GM18951 (cell line): Measurements from ENCODE around the gene SLC6A6.

Experiments used
- POLR2A ChIP-seq: IDR thresholded peaks from 4 replicates; pipeline ENCODE4 v1.6.1; 2011; ENCODE audit warnings: mild to moderate bottlenecking; ENCODE audit not compliant: insufficient read length, insufficient read depth; ENCODE audit errors: extremely low read depth
- in situ Hi-C: fragments of 300-500 bp; cut with MboI; formaldehyde crosslinking; loops from one replicate; pipeline ENCODE4 v1.12.0; 2022; ENCODE audit warnings: low sequenced_read_pairs, mixed read lengths, inconsistent platforms; ENCODE audit not compliant: unreplicated experiment

SLC6A6 gene

DNA sequence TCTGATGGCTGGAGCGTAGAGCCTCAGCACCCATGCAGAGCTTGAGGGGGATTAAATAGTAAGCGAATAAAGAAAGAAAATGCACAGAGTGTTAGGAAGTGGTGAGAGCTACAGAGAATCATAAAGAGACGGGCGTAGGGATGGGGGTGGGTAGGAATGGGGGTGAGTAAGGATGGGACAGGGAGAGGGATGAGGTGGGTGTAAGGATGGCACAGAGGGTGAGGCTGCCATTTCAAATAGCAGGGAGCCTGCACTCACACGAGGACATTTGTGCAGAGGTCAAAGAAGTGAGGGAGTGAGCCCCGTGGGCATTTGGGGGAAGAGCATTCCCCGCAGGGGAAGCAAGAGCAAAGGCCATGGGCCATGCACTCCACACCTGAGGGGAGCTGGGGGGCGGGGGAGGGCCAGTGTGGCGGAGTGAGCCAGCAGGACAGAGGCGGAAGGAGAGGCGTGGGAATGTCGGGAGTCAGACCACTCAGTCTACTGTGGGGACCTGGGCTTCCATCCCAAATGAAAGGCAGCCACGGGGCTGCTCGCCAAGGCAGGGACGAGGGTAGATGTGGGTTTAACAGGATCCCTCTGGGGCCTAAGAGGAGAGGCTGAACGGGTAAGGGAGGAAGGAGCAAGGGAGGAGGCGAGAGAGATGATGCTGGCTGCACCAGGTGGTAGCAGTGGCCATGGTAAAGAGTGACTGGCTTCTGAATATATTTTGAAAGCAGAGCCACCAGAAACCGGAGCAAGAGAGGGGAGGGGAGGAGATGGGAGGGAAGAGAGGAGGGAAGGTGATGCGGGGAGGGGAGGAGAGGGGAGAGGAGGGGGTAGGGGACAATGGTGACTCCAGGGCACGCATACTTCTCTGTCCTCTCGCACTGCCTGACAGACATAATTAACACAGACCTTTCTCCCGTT is 35.2 kb upstream of the SLC6A6 start:
- in situ Hi-C loops: no loop called here
- TF ChIP-seq POLR2A: no peak

DNA sequence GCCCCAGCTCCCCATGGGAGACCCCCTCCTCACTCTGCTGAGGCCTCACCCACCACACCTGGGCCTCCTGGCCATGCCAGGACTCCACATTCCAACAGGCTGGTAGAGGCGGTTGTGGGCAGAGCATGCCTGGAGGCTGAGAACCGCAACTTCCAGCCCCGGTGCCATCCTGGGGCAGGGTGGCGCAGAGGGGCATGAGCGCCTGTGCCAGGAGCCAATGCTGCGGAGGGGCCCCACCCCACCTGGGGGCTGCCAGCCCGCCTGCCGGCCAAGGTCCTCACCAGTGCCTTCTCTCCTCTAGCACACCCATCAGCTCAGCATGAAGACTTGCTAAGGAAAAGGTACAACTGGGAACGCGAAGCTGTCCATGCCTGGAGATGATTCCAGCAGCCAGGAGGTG is 34.3 kb upstream of the SLC6A6 start:
- in situ Hi-C loops: no loop called here
- TF ChIP-seq POLR2A: no peak

DNA sequence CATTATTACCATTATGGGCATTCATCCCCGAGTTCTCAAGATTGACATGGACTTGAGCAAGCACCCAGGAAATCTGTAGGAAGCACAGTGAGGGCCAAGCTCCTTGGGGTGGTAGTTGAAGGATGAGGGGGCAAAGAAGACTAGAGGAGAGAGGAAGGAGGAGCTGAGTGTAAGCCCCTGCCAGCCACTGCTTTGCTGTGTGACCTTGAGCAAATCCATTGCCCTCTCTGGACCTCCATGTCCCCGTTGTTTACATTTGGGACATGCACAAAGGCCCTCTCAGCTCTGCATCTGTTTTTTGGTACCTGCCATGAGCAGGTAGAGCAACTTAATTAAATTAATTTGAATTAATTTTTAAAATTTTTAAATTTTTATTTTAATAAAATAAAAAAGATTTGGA is 33.5 kb upstream of the SLC6A6 start:
- in situ Hi-C loops: no loop called here
- TF ChIP-seq POLR2A: no peak

DNA sequence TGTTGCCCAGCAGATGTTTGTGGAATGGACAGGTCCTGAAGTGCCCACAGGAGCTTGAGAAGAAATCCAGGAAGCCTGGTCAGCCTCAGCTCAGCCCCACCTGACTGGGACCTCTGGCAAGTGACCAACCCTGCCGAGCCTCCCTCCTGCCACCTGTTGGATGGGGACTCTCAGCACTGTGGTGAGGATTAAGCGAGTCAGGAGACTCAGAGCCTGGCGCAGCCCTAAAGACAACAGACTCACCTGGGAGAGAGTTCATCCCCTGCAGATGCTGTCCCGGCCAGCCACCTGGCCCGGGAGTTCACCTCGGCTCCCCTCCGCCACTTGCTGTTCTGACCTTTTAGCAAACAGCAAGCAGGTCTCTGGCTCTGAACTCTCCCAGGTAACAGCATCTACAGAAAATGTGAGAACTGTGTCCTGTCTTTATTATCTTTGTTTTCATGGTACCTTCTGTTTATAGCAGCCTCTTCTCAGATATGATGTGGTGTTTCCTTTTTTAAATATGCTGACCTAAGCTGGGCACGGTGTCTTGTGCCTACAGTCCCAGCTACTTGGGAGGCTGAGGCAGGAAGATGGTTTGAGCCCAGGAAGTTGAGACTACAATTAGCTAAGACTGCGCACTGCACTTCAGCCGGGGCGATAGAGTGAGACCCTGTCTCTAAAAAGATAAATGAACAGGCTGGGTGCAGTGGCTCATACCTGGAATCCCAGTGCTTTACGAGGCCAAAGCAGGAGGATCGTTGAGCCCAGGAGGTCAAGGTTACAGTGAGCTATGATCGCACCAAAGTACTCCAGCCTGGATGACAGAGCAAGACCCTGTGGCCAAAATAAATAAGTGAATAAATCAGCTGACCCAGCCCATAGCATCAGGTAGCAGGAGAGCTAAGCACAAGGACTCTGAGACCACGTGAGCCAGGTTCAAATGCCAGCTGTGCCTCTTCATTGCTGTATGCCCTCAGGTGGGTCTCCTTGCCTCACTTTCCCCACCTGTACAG is 32.4 kb upstream of the SLC6A6 start:
- in situ Hi-C loops: no loop called here
- no peak for TF ChIP-seq POLR2A

DNA sequence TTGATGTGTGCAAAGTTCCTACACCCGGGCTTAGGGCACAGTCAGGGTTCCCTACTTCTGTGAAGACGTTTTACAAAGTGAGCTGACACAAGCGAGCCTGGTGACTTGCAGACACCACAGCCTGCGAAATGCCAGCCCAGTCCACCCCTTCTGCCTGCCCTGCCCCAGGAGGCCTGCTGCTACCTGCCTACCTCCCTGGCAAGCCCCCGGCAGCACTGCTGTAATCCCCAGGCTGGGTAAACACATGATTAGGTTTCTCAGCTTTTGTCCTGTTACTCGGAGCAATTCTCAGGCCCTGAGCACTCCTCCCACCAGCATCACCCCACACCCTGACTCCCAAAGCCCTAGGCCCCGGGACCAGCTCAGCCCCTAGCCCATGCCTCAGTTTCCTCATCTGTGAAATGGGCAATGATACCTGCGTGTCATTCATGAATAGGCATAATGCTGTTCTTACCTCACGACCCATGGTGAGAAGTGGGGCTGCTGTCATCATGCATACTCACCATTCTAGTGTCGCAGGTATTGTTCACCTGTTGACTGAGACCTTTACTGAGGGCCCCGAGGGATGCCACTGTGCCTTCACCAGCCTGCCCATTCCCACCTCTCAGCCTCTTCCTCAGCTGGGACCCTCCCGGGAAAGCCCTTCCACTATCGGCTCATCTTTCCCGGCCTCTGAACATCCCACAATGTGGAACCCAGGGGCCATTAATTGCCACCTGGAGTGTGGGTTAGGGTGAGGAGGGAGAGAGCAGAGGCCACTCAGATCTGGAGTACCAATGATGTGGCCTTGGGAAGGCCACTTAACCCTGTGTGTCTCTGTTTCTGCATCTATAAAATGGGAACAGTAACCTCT is 31.5 kb upstream of the SLC6A6 start:
- in situ Hi-C loops: no loop called here
- TF ChIP-seq POLR2A: no peak

DNA sequence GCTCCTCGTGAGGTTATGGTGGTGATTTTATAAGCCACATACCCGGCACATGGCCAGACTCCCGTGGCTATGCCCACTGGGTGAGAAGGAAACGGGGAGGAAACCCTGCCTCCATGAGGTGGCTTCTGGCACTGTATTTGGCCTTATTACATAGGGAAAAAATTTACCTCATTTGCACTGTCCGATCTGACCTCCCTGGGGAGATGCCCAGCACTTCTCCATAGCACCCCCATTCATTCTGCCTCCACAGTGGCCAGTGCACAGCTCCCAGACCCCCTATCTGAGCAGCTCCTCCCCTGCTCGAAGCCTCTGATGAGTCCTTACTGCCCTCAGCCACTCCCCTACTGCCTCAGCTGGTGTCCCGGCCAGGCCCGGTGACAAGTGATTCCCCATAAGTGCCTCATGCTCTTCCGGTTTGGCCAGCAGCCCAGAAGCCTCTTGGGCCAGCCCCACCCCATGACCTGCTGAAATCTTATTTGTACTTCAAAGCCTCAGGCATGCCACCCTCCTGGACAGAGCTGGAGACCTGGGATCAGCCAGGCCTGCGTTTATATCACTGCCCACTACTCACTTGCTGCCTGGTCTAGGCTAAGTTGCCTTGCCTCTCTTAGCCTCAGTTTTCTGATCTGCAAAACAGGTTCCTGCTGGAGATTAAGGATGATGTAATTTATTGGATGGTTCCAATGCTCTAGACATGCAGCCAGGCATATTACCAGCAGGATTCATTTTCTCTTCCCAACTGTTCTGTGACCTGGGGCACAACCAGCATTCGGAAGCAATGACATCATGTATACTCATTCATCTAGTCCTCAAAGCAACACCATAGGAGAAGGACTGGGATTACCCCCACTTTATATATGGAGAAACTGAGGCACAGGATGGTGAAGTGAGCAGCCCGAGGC is 30.6 kb upstream of the SLC6A6 start:
- in situ Hi-C loops: no loop called here
- TF ChIP-seq POLR2A: no peak

DNA sequence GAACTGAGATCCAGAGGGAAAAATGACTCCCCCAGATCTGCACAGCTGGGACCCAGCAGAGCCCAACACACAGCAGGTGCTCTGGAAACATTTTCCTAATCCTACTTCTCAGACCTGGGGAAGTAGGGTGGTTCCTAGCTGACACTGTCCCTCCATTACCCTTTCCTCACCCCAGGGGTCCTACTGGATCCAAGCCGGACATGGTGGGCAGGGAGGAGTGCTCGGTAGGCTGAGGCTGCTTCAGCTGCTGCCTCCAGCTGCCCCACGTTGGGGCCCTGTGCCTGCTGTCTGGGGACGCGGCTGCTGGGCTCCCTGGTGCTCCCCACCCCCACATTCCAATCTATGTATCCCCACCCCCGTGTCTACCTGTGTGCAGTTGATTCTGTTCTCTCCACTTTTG is 29.8 kb upstream of the SLC6A6 start:
- in situ Hi-C loops: no loop called here
- TF ChIP-seq POLR2A: no peak

DNA sequence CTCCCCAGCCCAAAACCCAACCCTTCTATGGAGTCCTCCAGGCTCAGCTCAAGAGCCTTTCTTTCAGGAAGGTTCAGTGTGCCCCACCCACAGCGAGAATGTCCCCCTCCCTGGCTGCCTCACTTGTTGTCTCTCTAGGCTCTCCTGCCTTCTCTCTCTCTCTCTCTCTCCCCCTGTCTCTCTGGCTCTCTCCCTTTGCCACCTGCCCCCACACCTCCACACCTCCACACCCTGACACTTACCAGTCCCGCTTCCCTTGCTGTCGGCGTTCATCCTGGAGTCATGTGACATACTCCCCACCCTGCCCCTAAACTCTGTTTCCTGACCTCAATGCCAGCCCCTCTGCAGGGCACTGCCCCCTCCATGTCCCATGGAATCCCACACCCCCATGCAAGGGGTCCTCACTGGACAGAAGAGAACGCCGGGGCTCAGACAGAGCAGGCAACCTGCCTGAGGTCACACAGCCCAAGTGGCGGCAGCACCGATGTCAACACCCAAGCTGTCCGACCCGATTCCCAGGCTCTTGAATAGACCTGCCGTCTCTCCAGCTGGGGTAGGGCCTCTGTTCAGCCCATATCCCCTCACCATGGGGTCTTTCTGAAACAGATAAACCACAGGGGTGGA is 28.5 kb upstream of the SLC6A6 start:
- no peak for TF ChIP-seq POLR2A
- in situ Hi-C loops: no loop called here

DNA sequence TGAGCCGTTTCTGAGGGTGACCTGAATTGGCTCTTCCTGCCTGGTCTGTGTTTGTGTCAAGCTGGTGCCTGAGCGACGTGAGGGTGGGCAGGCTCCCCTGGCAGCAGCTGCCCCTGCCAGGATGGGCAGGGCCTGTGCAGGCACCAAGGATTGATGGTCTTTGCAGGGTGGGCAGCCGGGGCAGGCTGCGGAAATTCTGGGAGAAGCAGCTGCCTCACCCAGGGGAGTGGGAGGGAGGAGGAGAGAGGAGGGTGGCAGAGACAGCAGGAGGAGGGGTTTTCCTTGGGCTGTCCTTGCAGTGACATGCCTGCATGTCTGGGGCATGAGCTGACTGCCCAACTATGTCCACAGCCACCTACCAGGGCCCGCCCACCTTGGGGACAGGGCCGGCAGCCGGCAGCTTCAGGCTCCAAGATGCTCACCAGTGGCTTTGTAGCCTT is 27.9 kb upstream of the SLC6A6 start:
- no peak for TF ChIP-seq POLR2A
- in situ Hi-C loops: no loop called here

DNA sequence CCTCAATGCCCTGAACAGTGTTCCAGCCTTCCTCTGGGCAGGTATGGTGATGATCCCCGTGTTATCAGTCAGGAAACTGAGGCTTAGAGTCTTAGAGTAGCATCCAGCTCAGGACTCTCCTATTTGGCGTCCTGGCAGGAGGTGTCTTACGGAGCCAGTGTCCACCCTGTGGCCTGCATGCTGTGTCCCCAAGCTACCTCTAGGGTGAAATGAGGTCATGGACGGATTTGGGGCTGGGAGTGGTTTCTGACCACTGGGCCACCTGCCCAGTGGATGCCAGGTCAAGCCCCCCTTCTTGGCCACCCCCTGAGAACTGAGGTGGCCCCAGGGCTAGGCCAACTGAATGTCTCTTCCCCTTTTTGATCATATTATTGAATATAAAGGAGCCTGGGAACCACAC is 27.2 kb upstream of the SLC6A6 start:
- TF ChIP-seq POLR2A: no peak
- in situ Hi-C loops: no loop called here

DNA sequence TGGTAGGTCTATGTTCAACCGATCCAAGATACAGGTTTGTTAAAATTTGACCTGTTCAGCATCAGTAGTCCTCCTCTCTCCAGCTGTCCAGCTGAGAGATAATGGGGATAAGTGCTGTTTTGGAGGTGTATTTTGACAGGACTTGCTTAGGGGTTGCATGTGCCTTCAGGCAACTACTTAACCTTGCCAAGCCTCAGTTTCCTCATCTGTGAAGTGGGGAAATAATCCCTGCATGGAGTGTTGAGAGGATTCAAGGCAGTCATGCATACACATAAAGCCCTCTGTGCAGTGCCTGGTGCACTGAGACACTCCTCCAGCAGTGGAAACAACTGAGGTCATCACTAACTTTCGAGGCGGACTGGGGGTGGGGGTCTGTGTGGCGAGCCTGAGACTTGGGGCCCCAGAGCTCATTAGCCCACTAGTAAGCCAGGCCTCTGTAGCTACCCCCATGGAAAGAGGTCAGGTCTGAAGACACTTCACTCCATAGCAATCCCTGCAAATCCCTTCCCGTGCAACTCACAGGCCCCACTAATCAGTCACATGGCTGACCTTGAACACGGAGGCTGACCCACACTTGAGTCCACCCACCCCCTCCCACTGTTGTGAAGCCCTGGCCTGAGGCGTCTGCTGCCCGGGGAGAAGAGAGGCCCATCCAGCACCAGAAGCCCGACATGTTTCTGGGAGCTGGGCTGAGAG is 25.9 kb upstream of the SLC6A6 start:
- in situ Hi-C loops: no loop called here
- TF ChIP-seq POLR2A: no peak
